ENCODE data around the gene TCF3. TPM values are rescaled to one million over a fixed set of nuclear protein-coding genes. Genes with fewer than 3 reads are reported as not detected.

The TCF3 gene
- total and polyA plus RNA-seq, 2 of the 8 experiments (the other 6 are each of a cell fraction or from before 2014, with no cell fraction given), result 241 to 348 TPM

- no peak overlapping the region for H4K5ac ChIP-seq (ENCODE audit: insufficient read length, low read depth, low read length)
- no peaks in the 10 kb centered on the region for H3K23me2 ChIP-seq (ENCODE audit: low read depth, low read length)
- peaks cover 0 to 21% of the 10 kb centered on the region in 2 experiments; a peak in 2 of 4 replicates for H3K79me2 ChIP-seq (ENCODE audit: control insufficient read depth in 1 of 2, insufficient read depth in 2 of 2, low read length in 2 of 2)
- DNase-seq (ENCODE audit: low read depth in 1 of 2, low spot score in 2 of 2) (no peak), FAIRE-seq (no peak)
- no peak overlapping the region for H3K9ac ChIP-seq (replicated peaks in 1 of 4; ENCODE audit: extremely low read depth in 1 of 4, low read depth in 3 of 4, low read length in 3 of 4)
- no peak overlapping the region for H2BK15ac ChIP-seq (ENCODE audit: low read length)
- H2AFZ ChIP-seq (ENCODE audit: low read length), result no peak overlapping the region
- no peak overlapping the region for H3K4me3 ChIP-seq (ENCODE audit: extremely low read depth in 1 of 4, insufficient read depth in 2 of 4, low read depth in 3 of 4, low read length in 4 of 4)
- no peaks in the 10 kb centered on the region for H3K4me1 ChIP-seq (replicated peaks in 1 of 4; ENCODE audit: control insufficient read depth in 3 of 4, insufficient read depth in 4 of 4, low read length in 3 of 4)
- H2AK5ac ChIP-seq (ENCODE audit: low read depth, low read length), result no peak overlapping the region
- H4K91ac ChIP-seq (replicated peaks; ENCODE audit: insufficient read length, low read length), result no peak overlapping the region
- H2BK120ac ChIP-seq (replicated peaks; ENCODE audit: low read depth, low read length), result no peak overlapping the region
- no peak for TF ChIP-seq SUZ12 (IDR thresholded peaks at IDR 0.05; ENCODE audit: low read length)
- TF ChIP-seq KDM1A (IDR thresholded peaks at IDR 0.05; ENCODE audit: borderline replicate concordance, low read length), result no peak
- TF ChIP-seq RBBP5 (IDR thresholded peaks at IDR 0.05; ENCODE audit: borderline replicate concordance, low read depth, low read length), result no peak
- no peak for TF ChIP-seq BRCA1 (IDR thresholded peaks at IDR 0.05; ENCODE audit: low read depth, low read length)
- TF ChIP-seq POLR2A (IDR thresholded peaks at IDR 0.05; ENCODE audit: control extremely low read depth in 1 of 2, low read depth in 2 of 2, low read length in 2 of 2), result no peak
- no peak for TF ChIP-seq RNF2 (IDR thresholded peaks at IDR 0.05; ENCODE audit: borderline replicate concordance, low read depth, low read length, missing control alignments, poor library complexity, severe bottlenecking)
- no peak for TF ChIP-seq CBX8 (IDR thresholded peaks at IDR 0.05; ENCODE audit: borderline replicate concordance, low read depth, low read length)
- TF ChIP-seq USF2 (IDR thresholded peaks at IDR 0.05; ENCODE audit: low read length), result no peak
- no peak for TF ChIP-seq POU5F1 (IDR thresholded peaks at IDR 0.05; ENCODE audit: low read depth, low read length)
- TF ChIP-seq JUN (IDR thresholded peaks at IDR 0.05; ENCODE audit: low read depth, low read length), result no peak
- TF ChIP-seq ATF3 (IDR thresholded peaks at IDR 0.05; ENCODE audit: insufficient read depth, low read depth, low read length), result no peak
- H2BK5ac ChIP-seq (ENCODE audit: low read depth, low read length), result no peak overlapping the region
- peaks cover 18% of the 10 kb centered on the region for H3K79me1 ChIP-seq (ENCODE audit: low read depth, low read length)
- no peak overlapping the region; the same call in 1 of the 2 replicates for H4K8ac ChIP-seq (ENCODE audit: extremely low read depth, insufficient read depth, low read length)
- H3K18ac ChIP-seq (ENCODE audit: extremely low read depth, low read length), result no peak overlapping the region
- H3K23ac ChIP-seq (ENCODE audit: insufficient read length), result no peak overlapping the region
- ChIA-PET CTCF (ENCODE audit: partially characterized antibody) (no interaction called here), POLR2A (ENCODE audit: partially characterized antibody) (interaction anchor here (1.0 to 3.4 kb wide), 5 partner anchors 9 to 20 kb away, joined by 3 to 25 read pairs (median 6); no protein-coding TSS in a partner anchor)
- no peak overlapping the region for H2BK12ac ChIP-seq (ENCODE audit: low read depth, low read length)
- no peak overlapping the region for H3K14ac ChIP-seq (ENCODE audit: insufficient read length)
- 88% methylated on average over 19 of the region's 20 CpGs; no CpG with 5 or more reads in 1 of the 2 experiments for WGBS, 2 experiments (ENCODE audit: extremely low coverage in 1 of 2, insufficient coverage in 1 of 2, insufficient read length in 1 of 2, insufficient replicate concordance in 2 of 2, low coverage in 1 of 2, low lambda C conversion rate in 2 of 2, missing lambda C conversion rate in 1 of 2)
- H2BK20ac ChIP-seq (ENCODE audit: low read length), result no peak overlapping the region
- H3K4ac ChIP-seq (replicated peaks; ENCODE audit: insufficient read length, low read depth, low read length), result no peak overlapping the region
- no peaks in the 10 kb centered on the region for H3K27me3 ChIP-seq (replicated peaks in 1 of 4; ENCODE audit: control insufficient read depth in 3 of 4, extremely low read depth in 1 of 4, insufficient read depth in 3 of 4, low read length in 3 of 4)
- no peak overlapping the region for H3K27ac ChIP-seq (ENCODE audit: low read depth, low read length)
- H3K9me3 ChIP-seq (ENCODE audit: insufficient read depth in 2 of 2, low read depth in 1 of 2, low read length in 1 of 2), result 0 out of 4 replicates have a peak, but pooled peaks cover 0 to under 1% of the 10 kb centered on the region in 2 experiments
- peaks cover 27 to 33% of the 10 kb centered on the region in 2 experiments for H4K20me1 ChIP-seq (replicated peaks in 1 of 2; ENCODE audit: control insufficient read depth in 1 of 2, insufficient read depth in 2 of 2, low read length in 2 of 2)
- H3K4me2 ChIP-seq (ENCODE audit: insufficient read depth in 1 of 2, low read depth in 2 of 2, low read length in 2 of 2), result no peak overlapping the region
- peaks cover 7 to 45% (median 35%) of the 10 kb centered on the region in 4 experiments; a peak in 7 of 8 replicates for H3K36me3 ChIP-seq (ENCODE audit: control insufficient read depth in 2 of 4, insufficient read depth in 4 of 4, low read length in 3 of 4)
- H3K56ac ChIP-seq (replicated peaks; ENCODE audit: insufficient read length, low read depth, low read length), result no peak overlapping the region
Measured at GRCh38 chr19:1630012-1630411, 22.4 kb downstream of the TCF3 start.

Measured in H1 (cell line).